NOMO-1 (cell line): ENCODE data around the gene SAP30BP.
"Not testable (repeated sequence)": the region's sequence is repeated elsewhere in the genome, so short reads cannot be mapped to it uniquely, and the experiment has no call there.

Experiments
- DNase-seq, 2 experiments: peaks; one replicate each; lab custom pipeline; 2025; ENCODE audit not compliant: unreplicated experiment in 2 of 2; lab: John Stamatoyannopoulos, UW

Gene SAP30BP

GRCh38 chr17:75633486-75634375 is 33.4 kb upstream of the SAP30BP start:
- DNase-seq, result no peak

DNA sequence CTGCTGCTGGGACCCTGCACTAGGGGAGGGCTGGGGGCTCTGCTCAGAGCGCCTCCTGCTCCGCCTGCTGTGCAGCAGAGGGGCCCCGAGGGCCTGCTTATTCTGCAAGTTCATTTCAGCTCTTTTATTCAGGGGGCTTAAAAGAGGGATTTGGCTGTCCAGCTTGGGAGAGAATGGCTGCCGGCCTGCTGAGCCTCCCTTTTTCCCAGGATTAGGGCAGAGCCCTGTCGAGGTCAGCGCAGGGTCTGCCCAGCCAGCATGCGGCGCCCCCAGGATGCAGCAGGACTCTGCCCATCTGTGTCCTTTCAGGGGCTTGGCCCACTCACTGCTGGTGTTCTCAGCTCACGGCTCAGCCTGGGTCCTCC is 32.8 kb upstream of the SAP30BP start:
- no peak for DNase-seq

DNA sequence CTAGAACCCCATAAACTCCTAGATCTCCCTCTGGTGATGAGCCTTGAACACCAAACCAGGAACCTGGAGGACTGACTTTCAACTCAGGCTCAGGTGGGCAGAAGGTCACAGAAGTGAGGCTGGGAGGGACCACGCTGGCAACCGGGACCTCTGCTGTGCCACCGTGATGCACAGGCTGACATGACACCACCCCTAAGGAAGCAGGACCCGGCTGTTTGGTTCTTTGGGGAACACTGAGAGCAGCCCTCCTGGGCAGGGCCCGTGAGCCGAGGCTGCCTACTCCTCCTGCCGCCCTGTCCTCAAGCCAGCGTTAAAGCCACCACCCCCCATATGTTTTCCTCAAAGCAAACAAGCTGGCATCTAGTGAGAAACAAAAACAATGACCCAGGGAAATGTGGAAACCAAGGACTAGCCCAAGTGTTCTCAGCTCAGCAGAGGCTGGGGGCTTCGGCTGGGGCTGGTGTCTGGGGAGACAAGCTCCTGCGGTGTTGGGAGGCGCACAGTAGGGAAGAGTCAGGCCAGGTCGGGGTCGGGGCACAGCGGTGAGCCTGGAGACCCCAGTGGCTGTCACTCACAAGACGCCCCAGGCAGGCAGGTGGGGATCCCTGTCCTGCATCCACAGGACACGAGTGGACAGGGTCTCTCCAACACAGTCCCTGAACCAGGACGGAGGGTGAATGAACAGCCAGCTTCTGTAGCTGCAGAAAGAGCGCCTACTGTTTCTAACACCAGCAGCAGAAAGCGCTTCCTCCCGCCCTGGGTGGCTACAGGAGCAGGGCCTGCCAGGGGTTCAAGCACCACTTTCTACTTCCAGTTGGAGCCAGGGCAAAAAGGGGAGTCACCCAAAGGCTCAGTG is 32.2 kb upstream of the SAP30BP start:
- no peak for DNase-seq

- no peak for DNase-seq
Measured at GRCh38 chr17:75635610-75636202, 31.4 kb upstream of the SAP30BP start.

- DNase-seq, result no peak
Measured at GRCh38 chr17:75636381-75637142, 30.6 kb upstream of the SAP30BP start.

DNA sequence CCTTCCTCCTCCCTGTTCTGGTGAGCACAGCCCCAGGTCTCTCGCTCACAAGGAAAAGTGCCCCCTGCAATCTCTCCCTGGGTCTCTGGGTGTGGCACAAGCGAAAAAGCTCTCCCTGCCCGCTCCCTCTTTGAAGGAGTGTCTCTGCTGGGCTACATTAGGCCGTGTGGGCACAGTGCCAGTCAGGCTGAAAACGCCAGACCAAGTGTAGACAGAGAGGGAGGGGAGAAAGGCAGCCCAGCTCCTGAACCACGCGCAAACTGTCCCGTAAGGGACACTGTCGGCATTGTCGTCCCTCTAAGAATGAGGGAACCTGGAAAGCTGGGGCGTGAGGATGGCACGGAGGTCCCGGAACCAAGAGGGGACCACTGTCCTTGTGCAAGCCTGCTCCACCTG is 30.0 kb upstream of the SAP30BP start:
- no peak for DNase-seq

- no peak for DNase-seq
Measured at GRCh38 chr17:75637551-75637950, 29.6 kb upstream of the SAP30BP start.

- not testable (repeated sequence) for DNase-seq
Measured at GRCh38 chr17:75638039-75638438, 29.1 kb upstream of the SAP30BP start.

GRCh38 chr17:75638893-75639292 is 28.2 kb upstream of the SAP30BP start:
- no peak for DNase-seq

- no peak for DNase-seq
Measured at GRCh38 chr17:75639327-75639726, 27.8 kb upstream of the SAP30BP start.

DNA sequence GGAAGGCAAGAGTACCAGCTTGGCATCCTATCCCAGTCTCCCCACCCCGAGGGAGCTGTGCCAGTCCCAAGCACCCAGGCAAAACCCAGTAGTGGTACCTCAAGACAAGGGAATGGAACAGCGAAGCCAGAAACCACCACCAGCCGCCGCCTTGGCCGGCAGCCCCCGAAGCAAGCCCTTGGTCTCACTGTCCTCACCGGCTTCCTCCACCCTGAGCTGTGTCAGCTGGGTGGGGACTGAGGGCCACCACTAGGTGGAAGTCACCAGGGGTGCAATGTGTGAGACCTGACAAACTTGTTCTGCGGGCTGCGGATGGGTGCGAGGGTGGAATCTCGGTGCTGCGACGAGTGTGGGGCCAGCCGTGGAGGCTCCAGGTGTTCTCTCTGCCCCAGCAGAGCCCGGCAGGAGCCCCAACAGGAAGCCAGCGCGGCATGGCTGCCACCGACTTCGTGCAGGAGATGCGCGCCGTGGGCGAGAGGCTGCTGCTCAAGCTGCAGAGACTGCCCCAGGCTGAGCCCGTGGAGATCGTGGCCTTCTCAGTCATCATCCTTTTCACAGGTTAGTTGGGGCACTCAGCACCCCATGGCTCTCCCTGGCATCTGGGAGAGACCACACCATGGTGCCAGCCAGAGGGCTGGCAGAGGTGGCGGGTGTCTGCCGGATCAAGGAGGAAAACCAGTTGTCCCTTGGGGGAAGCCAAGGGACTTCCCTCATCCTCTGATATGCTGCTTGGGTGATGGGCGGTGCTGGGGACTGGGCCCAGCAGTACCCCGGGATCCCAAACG is 27.2 kb upstream of the SAP30BP start:
- no peak for DNase-seq

DNA sequence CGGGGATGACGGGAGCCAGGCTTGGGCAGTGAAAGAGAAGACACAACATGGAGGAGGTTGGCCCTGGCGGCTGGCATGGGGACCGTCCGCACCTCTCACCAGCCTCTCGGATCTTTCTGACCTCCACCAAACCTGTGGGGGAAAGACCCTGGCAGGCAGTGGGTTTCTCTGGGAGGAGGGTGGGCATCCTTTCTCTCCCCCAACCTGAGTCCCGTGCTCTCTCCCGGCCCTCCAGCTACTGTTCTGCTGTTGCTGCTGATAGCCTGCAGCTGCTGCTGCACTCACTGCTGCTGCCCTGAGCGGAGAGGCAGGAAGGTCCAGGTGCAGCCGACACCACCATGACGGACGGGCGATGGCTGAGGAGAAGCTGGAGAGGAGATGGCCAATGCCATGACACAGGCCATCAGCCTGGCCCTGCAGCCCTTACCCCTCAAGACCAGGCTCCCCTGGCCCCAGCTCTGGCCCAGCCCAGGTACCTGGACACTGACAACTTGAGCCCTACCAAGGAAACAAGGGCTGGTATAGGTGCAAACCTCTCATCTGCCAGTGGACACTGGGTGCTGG is 26.5 kb upstream of the SAP30BP start:
- DNase-seq, result no peak

DNA sequence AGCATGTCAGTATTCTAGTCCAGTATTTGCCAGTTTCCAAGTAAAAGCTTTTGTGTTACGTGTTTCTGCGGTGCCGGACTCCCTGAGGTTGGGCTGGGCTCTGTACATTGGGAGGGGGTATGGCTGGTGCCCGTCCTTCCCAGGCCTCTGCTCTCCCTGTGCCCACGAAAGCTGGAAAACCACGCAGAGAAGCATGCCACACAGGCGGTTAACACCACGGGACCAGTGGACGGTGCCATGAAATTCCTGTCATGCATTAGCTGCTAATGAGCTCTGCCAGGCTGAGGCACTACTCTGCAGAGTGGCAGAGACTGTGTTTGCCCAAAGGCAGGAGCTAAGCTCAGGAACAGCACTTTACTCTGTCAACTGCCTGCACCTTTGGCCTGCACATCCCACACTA is 25.8 kb upstream of the SAP30BP start:
- DNase-seq, result no peak

DNA sequence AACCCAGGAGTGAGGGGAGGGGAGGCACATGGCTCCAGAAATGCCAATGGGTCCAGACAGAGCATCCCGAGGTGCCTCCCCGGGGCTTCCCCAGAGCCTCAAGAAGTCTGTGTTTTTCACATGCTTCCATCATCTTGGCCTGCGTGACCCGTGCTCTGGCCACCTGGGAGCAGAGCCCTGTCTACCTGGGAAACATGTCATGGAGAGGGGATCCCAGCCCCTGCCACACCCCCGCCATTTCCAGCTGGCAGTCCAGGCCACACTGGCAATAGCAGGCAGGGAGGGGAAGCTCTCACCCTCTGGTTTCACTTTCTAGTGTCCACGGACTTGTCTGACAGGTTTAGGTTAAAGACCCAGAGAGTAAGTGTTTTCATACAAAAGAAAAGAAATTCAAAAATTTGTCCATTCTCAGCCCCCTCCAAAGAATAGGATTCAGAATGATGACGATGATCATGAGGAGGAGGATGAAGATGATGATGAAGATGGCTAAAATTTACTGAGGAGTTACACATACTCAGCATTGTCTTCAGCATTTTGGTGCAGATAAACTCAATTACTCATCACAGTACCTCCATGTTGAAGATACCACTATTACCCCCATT is 24.9 kb upstream of the SAP30BP start:
- DNase-seq, result no peak

- DNase-seq, result no peak
Measured at GRCh38 chr17:75642784-75643642, 24.1 kb upstream of the SAP30BP start.

GRCh38 chr17:75643643-75644017 is 23.5 kb upstream of the SAP30BP start:
- DNase-seq, result no peak

GRCh38 chr17:75645501-75645888 is 21.6 kb upstream of the SAP30BP start:
- DNase-seq, result no peak

DNA sequence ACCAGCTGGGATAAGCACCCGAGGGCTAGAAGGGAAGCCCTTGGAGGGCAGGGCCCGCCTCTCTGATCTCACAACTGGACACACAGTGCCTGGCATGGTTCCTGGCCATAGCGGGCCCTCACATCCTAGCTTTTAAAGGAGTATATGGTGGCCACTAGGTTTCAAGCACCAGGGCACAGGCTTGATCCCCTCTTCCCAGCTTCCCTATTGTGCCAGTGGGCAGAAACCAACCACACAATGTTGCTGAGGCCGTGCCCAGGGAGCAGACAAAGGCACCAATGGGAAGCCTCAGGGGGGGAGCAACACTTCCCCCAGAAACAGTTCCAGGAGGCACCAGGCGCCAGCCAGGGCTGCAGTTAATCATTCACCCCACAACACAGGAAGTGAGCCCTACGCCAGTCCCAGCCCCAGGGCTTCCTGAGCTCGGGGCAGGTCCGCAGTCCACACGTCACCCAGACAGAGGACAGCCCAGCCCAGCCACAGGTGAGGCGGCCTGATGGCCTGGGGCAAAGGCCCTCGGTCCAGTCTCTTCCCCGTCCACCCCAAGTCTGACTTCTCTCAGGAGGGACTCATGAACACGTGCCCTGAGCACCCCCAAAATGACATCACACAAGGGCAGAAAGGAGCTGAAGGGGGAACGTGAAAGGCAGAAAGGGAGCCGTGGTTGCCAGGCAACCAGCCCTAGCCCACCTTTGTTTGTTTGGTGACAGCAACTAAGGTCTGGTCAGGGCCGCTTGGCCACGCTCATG is 21.1 kb upstream of the SAP30BP start:
- peak; percentile 67 to 83 for DNase-seq
